NCI-H2227 (cell line): ENCODE data around the gene HELZ.
"Not testable (repeated sequence)": the region's sequence is repeated elsewhere in the genome, so short reads cannot be mapped to it uniquely, and the experiment has no call there.

ENCODE experiments used
- DNase-seq: peaks from one replicate; lab custom pipeline; 2025; ENCODE audit not compliant: unreplicated experiment; lab: John Stamatoyannopoulos, UW

HELZ gene

DNA sequence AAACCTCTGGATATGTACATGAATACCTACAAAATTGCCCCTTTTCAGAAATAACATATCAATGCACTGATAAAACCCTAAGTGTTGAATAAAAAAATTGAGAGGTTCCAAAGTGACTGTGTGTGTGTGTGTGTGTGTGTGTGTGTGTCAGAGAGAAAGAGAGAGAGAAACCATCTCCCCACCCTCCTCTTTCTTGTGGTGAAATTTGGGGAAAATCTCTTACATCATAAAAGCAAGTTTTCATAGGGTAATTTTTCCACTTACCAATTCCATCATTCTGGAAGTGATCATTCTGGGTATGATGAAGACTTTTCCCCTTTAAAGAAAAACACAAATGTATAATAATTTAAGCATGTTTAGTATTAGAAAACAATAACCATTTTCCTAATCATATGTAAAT, 121.3 kb downstream of the HELZ start:
- no peak for DNase-seq

DNA sequence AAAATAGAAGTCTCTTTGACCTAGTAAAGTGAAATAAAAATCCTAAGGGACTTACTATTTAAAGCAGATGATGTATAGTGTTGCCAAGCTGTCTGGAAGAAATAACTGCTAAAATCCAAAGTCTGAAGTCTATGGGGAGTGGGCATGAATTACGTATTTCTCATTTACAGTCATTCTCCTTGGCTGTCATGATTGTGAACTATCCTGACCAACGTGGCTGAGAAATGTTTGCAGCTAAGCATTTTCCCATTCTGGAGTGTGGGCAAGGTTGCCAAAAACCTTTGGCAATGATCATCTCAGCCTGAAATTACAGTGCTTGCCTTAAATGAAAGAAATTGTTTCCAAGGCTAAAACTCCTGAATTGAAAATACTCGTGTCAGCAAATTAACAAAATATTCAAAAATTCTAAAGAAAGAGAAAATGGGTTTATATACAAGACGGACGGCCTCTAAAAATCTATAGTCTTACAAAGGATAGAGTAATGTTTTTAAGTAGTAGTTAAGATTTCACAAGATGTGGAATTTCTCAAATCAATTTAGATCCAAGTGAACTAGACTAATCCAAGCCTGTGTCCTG, 123.6 kb downstream of the HELZ start:
- DNase-seq: no peak

DNA sequence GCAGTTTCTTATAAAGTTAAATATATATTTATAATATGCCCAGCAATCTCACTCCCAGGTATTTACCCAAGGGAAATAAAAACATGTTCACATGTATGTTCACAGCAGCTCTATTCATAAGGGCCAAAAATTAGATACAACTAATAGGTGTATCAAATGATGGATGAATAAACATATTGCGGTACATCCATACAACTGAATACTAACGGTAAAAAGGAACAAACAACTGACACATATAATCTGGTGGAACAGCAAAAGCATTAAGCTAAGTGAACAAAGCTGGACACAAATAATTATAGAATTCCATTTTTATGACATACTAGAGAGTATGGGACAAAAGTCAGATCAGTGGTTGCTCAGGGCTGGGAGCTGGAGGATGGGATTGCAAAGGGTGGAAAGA, 125.9 kb downstream of the HELZ start:
- no peak for DNase-seq

DNA sequence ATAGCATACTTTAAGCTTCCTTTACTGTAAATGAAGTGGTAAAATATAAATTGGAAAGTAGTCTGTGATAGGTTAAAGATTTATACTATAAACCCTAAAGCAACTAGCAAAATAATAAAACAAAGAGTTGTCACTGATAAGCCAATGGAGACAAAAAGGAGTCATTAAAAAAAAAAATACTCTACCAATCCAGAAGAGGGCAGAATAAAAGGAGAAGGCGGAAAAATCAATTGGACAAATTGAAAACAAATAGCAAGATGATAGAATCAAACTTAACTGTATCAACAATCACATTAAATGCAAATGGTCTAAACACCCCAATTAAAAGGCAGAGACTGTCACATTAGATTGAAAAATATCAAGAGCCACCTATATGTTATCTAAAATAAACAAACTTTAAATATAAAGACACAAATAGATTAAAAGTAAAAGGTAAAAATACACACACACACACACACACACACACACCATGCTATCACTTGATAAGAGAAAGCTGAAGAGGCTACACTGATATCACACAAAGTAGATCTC, 128.9 kb downstream of the HELZ start:
- no peak for DNase-seq

DNA sequence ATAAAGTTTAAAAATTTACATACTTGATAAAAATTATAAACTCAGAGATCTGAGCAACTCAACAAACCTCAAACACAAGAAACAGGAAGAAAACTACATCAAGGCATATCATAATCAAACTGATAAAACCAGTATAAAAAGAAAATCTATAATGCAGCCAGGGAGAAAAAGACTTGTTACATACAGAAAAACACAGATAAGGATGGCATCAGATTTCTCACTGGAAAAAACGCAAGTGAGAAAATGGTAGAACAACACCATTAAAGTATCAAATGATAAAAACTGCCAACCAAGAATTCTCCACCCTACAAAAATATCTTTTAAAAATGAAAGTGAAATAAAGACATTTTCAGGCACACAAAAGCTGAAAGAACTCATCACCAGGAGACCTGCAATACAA, 129.6 kb downstream of the HELZ start:
- DNase-seq: no peak

GRCh38 chr17:67113486-67113885, 131.5 kb downstream of the HELZ start:
- DNase-seq: no peak

DNA sequence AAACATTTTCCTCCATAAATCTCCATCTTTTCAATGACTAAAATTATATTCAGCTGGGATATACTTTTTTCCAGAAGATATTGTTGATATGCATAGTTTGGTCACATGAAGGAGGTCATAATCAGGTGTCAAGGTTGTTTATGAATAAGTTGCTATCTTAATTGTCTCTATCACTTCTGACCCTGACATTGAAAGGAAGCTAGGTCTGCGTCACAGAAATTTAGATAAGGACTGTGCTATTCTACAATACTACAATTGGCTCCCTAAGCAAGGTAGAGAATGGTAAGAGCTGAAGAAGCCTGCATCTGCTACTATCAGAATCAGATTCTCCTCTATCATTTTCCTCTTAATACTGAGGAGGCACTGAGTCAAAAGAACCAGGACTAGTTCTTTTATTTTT, 133.2 kb downstream of the HELZ start:
- DNase-seq: no peak

GRCh38 chr17:67111327-67111726, 133.7 kb downstream of the HELZ start:
- no peak for DNase-seq

GRCh38 chr17:67110619-67111018, 134.4 kb downstream of the HELZ start:
- peak; percentile 15 for DNase-seq

DNA sequence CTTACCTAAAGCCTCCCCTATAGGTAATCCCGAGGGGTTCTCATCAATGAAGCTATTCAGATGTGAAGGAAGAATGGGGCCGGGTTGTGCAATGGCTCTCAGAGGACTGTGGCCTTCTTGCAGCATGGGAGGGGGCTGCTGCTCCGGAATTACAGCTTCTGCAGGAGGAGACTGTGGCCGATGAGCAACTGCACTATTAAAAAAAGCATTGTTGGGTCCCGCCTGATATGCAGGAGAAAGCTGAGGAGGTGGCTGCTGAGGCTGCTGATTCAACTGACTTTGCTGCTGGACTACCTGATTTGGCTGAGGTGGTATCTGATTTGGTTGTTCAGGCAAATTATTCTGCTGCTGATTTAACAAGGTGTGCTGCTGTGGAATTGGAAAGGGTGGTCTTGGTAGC, 135.9 kb downstream of the HELZ start:
- DNase-seq: no peak

GRCh38 chr17:67107811-67108775, 136.9 kb downstream of the HELZ start:
- DNase-seq: no peak

DNA sequence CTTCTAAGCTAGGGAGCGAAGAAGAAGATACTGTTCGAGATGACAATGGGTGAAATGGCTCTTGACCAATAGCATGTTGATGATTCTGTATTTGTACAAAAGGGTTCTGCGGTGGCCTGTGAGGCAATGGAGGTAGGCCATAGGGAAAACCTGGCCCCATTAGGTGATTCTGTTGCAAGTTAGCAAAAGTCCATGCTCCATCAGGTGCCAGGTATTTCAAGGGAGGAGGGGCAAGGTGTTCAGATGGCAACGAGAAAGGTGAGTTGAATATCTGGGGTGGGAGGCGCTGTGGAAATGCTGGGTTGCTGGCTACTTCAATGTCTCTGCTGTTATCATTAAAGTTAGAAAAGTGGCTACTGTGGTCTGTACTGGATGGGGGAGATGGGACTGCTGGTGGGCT, 137.8 kb downstream of the HELZ start:
- no peak for DNase-seq

GRCh38 chr17:67105213-67105612, 139.8 kb downstream of the HELZ start:
- no peak for DNase-seq

DNA sequence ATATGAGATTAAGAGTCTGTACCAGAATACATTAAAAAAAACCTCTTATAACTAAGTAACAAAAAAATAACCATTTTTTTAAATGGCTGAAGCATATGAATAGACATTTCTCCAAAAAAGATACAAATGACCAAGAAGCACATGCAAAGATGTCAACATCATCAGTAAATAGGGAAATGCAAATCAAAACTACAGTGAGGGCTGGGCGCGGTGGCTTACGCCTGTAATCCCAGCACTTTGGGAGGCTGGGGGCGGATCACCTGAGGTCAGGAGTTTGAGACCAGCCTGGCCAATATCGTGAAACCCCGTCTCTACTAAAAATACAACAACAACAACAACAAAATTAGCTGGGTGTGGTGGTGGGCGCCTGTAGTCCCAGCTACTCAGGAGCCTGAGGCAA, 140.4 kb downstream of the HELZ start:
- not testable (repeated sequence) for DNase-seq

- no peak for DNase-seq
Observed at GRCh38 chr17:67098006-67098405, 147.0 kb downstream of the HELZ start.

GRCh38 chr17:67096609-67097008, 148.4 kb downstream of the HELZ start:
- DNase-seq: no peak

GRCh38 chr17:67095803-67096202, 149.2 kb downstream of the HELZ start:
- DNase-seq: no peak

GRCh38 chr17:67095291-67095690, 149.7 kb downstream of the HELZ start:
- DNase-seq: not testable (repeated sequence)

- DNase-seq: no peak
Observed at GRCh38 chr17:67093348-67093747, 151.6 kb downstream of the HELZ start.

DNA sequence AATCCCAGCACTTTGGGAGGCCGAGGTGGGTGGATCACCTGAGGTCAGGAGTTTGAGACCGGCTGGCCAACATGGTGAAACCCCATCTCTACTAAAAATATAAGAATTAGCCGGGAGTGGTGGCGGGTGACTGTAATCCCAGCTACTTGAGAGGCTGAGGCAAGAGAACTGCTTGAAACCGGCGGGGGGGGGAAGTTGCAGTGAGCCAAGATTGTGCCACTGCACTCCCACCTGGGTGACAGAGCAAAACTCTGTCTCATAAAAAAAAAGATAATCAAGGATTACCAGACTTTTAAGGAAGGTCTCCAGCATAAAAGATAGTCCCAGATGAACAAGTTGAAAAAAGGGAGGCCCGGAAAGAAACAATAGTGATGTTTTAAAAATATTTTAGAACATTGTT, 152.3 kb downstream of the HELZ start:
- DNase-seq: not testable (repeated sequence)

GRCh38 chr17:67092291-67092690, 152.7 kb downstream of the HELZ start:
- DNase-seq: no peak

GRCh38 chr17:67090341-67090740, 154.7 kb downstream of the HELZ start:
- DNase-seq: no peak
